CD8-positive, alpha-beta memory T cell (primary cell): Measurements from ENCODE around the gene TFAP2B. TPM values are rescaled to one million over a fixed set of nuclear protein-coding genes. Genes with fewer than 3 reads are reported as not detected.
A peak's percentile ranks its signal among the peaks of the same experiment; 100 is the strongest.

Experiments used
- CTCF ChIA-PET: fragments of 350-600 bp; sonication (Branson Sonifier 250); formaldehyde crosslinking; loops from one replicate; lab custom pipeline; 2021; ENCODE audit warnings: antibody characterized with exemption; lab: Charles Lee
- POLR2A ChIA-PET: fragments of 350-600 bp; sonication (Branson Sonifier 250); formaldehyde crosslinking; loops from one replicate; lab custom pipeline; 2021; ENCODE audit warnings: antibody characterized with exemption; lab: Charles Lee
- DNase-seq, 5 donors: peaks; one replicate each; pipeline versions ENCODE4 v3.0.0 to v3.0.0-alpha.2; 2020 to 2022; ENCODE audit warnings: mixed read lengths in 1 of 5
- H3K27ac ChIP-seq: one replicate; pipeline ENCODE4 v1.7.0; 2013; ENCODE audit warnings: low read depth, mild to moderate bottlenecking, low read length, moderate library complexity
- H3K27me3 ChIP-seq: 2 replicates; pipeline ENCODE4 v1.7.0; 2013; ENCODE audit warnings: low read length, mild to moderate bottlenecking; ENCODE audit not compliant: insufficient read depth, poor library complexity, severe bottlenecking
- H3K36me3 ChIP-seq: 2 replicates; pipeline ENCODE4 v1.7.0; 2013; ENCODE audit warnings: mild to moderate bottlenecking, low read length, moderate library complexity; ENCODE audit not compliant: insufficient read depth
- H3K4me1 ChIP-seq: 2 replicates; pipeline ENCODE4 v1.7.0; 2013; ENCODE audit warnings: mild to moderate bottlenecking, low read length, moderate library complexity; ENCODE audit not compliant: insufficient read depth
- H3K4me3 ChIP-seq: 2 replicates; pipeline ENCODE4 v1.7.0; 2013; ENCODE audit warnings: mild to moderate bottlenecking, low read length
- H3K9me3 ChIP-seq: 2 replicates; pipeline ENCODE4 v1.7.0; 2013; ENCODE audit warnings: mild to moderate bottlenecking, low read length
- H3K27ac Mint-ChIP-seq, 8 donors: one replicate each; pipeline ENCODE4 v1.8.0; 2020 to 2021; ENCODE audit warnings: mixed read lengths in 8 of 8, mild to moderate bottlenecking in 6 of 8, inconsistent platforms in 3 of 8, moderate library complexity in 3 of 8
- H3K27me3 Mint-ChIP-seq, 2 donors: one replicate each; pipeline ENCODE4 v1.8.0; 2020 to 2021; ENCODE audit warnings: mixed read lengths in 2 of 2, mild to moderate bottlenecking in 1 of 2, moderate library complexity in 1 of 2
- H3K36me3 Mint-ChIP-seq, 3 donors: one replicate each; pipeline ENCODE4 v1.8.0; 2020 to 2021; ENCODE audit warnings: mixed read lengths in 3 of 3, inconsistent platforms in 1 of 3, mild to moderate bottlenecking in 1 of 3
- H3K4me1 Mint-ChIP-seq, 3 donors: one replicate each; pipeline ENCODE4 v1.8.0; 2020 to 2021; ENCODE audit warnings: mixed read lengths in 3 of 3, inconsistent platforms in 1 of 3, mild to moderate bottlenecking in 1 of 3
- H3K4me3 Mint-ChIP-seq, 7 donors: one replicate each; pipeline ENCODE4 v1.8.0; 2020 to 2021; ENCODE audit warnings: mixed read lengths in 7 of 7, mild to moderate bottlenecking in 6 of 7, moderate library complexity in 4 of 7, inconsistent platforms in 2 of 7
- H3K9me3 Mint-ChIP-seq, 5 donors: one replicate each; pipeline ENCODE4 v1.8.0; 2020 to 2022; ENCODE audit warnings: mixed read lengths in 5 of 5, mild to moderate bottlenecking in 3 of 5, moderate library complexity in 2 of 5, inconsistent platforms in 1 of 5
- polyA plus RNA-seq: library from polyadenylated mRNA; unstranded; fragments of 300-500 nt; fragmentation: Illumina TruSeq; gene quantifications from one replicate; pipeline ENCODE4 v1.2.3, GENCODE V29; 2021
- total RNA-seq, 2 experiments: library from RNA; stranded (reverse); gene quantifications; one replicate each; pipeline ENCODE4 v1.2.3, GENCODE V29; 2021

TFAP2B gene
- total and polyA plus RNA-seq, 3 experiments from 2014 or later: not detected

GRCh38 chr6:50807035-50807434 is 11.6 kb upstream of the TFAP2B start:
- no peaks in the 10 kb centered on the region for H3K36me3 Mint-ChIP-seq
- Histone ChIP-seq H3K27ac (no peak overlapping the region), H3K9me3 (no peaks in the 10 kb centered on the region), H3K4me3 (no peak overlapping the region), H3K4me1 (no peaks in the 10 kb centered on the region), H3K36me3 (no peaks in the 10 kb centered on the region), H3K27me3 (no peaks in the 10 kb centered on the region)
- no peaks in the 10 kb centered on the region for H3K4me1 Mint-ChIP-seq
- peaks cover 0 to 11% (median 3%) of the 10 kb centered on the region in 5 donors for H3K9me3 Mint-ChIP-seq
- no peak overlapping the region for H3K4me3 Mint-ChIP-seq
- DNase-seq: no peak
- ChIA-PET POLR2A (no interaction called here), CTCF (no interaction called here)
- no peak overlapping the region for H3K27ac Mint-ChIP-seq
- peaks cover 0 to 2% of the 10 kb centered on the region in 2 donors for H3K27me3 Mint-ChIP-seq

GRCh38 chr6:50815436-50816114 is 3.1 kb upstream of the TFAP2B start:
- Histone ChIP-seq H3K4me1 (no peaks in the 10 kb centered on the region), H3K4me3 (peak overlapping the region; percentile 32), H3K27ac (peak overlapping the region; percentile 10), H3K36me3 (no peaks in the 10 kb centered on the region), H3K27me3 (no peaks in the 10 kb centered on the region), H3K9me3 (no peaks in the 10 kb centered on the region)
- DNase-seq: no peak
- Mint-ChIP-seq H3K4me1 (peaks cover 12 to 21% (median 15%) of the 10 kb centered on the region in 3 donors), H3K27me3 (peaks cover 35 to 52% of the 10 kb centered on the region in 2 donors), H3K27ac (peak overlapping the region in 1 of 8 donors; percentile 27), H3K4me3 (peak overlapping the region; percentile 73 to 89 (median 84)), H3K9me3 (peaks cover 0 to 9% (median 3%) of the 10 kb centered on the region in 5 donors), H3K36me3 (no peaks in the 10 kb centered on the region)
- CTCF ChIA-PET: no interaction called here
- POLR2A ChIA-PET: no interaction called here

GRCh38 chr6:50816115-50816675 is 2.5 kb upstream of the TFAP2B start:
- Mint-ChIP-seq H3K36me3 (no peaks in the 10 kb centered on the region), H3K4me1 (peaks cover 12 to 22% (median 17%) of the 10 kb centered on the region in 3 donors), H3K27ac (peak overlapping the region in 1 of 8 donors; percentile 27), H3K27me3 (peaks cover 37 to 58% of the 10 kb centered on the region in 2 donors), H3K4me3 (peak overlapping the region; percentile 73 to 89 (median 84)), H3K9me3 (peaks cover 0 to 8% (median 5%) of the 10 kb centered on the region in 5 donors)
- Histone ChIP-seq H3K36me3 (no peaks in the 10 kb centered on the region), H3K9me3 (no peaks in the 10 kb centered on the region), H3K4me1 (no peaks in the 10 kb centered on the region), H3K4me3 (peak overlapping the region; percentile 32), H3K27ac (peak overlapping the region; percentile 10), H3K27me3 (no peaks in the 10 kb centered on the region)
- POLR2A ChIA-PET: no interaction called here
- peak; percentile 6 to 52 (median 12) for DNase-seq
- CTCF ChIA-PET: no interaction called here

GRCh38 chr6:50816947-50817645 is 1.6 kb upstream of the TFAP2B start:
- H3K27me3 ChIP-seq: peaks cover 2% of the 10 kb centered on the region
- CTCF ChIA-PET: no interaction called here
- no peak overlapping the region for H3K27ac Mint-ChIP-seq
- peaks cover 0 to 2% (median 0%) of the 10 kb centered on the region in 3 donors for H3K36me3 Mint-ChIP-seq
- POLR2A ChIA-PET: no interaction called here
- no peaks in the 10 kb centered on the region for H3K36me3 ChIP-seq
- no peaks in the 10 kb centered on the region for H3K9me3 ChIP-seq
- peaks cover 12 to 27% (median 20%) of the 10 kb centered on the region in 3 donors for H3K4me1 Mint-ChIP-seq
- H3K27ac ChIP-seq: no peak overlapping the region
- H3K4me3 ChIP-seq: no peak overlapping the region
- no peaks in the 10 kb centered on the region for H3K4me1 ChIP-seq
- H3K27me3 Mint-ChIP-seq: peaks cover 43 to 67% of the 10 kb centered on the region in 2 donors
- peaks cover 0 to 13% (median 8%) of the 10 kb centered on the region in 5 donors for H3K9me3 Mint-ChIP-seq
- DNase-seq: no peak
- H3K4me3 Mint-ChIP-seq: no peak overlapping the region

GRCh38 chr6:50817646-50817950 is 1.1 kb upstream of the TFAP2B start:
- Histone ChIP-seq H3K4me3 (no peak overlapping the region), H3K27me3 (peaks cover 7% of the 10 kb centered on the region), H3K9me3 (no peaks in the 10 kb centered on the region), H3K27ac (no peak overlapping the region), H3K4me1 (no peaks in the 10 kb centered on the region), H3K36me3 (no peaks in the 10 kb centered on the region)
- DNase-seq: no peak
- ChIA-PET POLR2A (no interaction called here), CTCF (no interaction called here)
- peaks cover 12 to 27% (median 20%) of the 10 kb centered on the region in 3 donors for H3K4me1 Mint-ChIP-seq
- no peak overlapping the region for H3K4me3 Mint-ChIP-seq
- H3K27me3 Mint-ChIP-seq: peaks cover 48 to 72% of the 10 kb centered on the region in 2 donors
- H3K27ac Mint-ChIP-seq: no peak overlapping the region
- peaks cover 0 to 4% (median 0%) of the 10 kb centered on the region in 3 donors for H3K36me3 Mint-ChIP-seq
- peaks cover 0 to 13% (median 8%) of the 10 kb centered on the region in 5 donors for H3K9me3 Mint-ChIP-seq

GRCh38 chr6:50818020-50818419 is 651 bp upstream of the TFAP2B start:
- Mint-ChIP-seq H3K9me3 (peaks cover 0 to 13% (median 8%) of the 10 kb centered on the region in 5 donors), H3K4me1 (peaks cover 12 to 27% (median 20%) of the 10 kb centered on the region in 3 donors), H3K4me3 (no peak overlapping the region), H3K36me3 (peaks cover 0 to 4% (median 1%) of the 10 kb centered on the region in 3 donors), H3K27ac (no peak overlapping the region), H3K27me3 (peaks cover 52 to 76% of the 10 kb centered on the region in 2 donors)
- peaks cover 9% of the 10 kb centered on the region for H3K27me3 ChIP-seq
- H3K4me1 ChIP-seq: no peaks in the 10 kb centered on the region
- no peaks in the 10 kb centered on the region for H3K36me3 ChIP-seq
- CTCF ChIA-PET: no interaction called here
- DNase-seq: no peak
- POLR2A ChIA-PET: no interaction called here
- H3K4me3 ChIP-seq: no peak overlapping the region
- no peak overlapping the region for H3K27ac ChIP-seq
- H3K9me3 ChIP-seq: no peaks in the 10 kb centered on the region

GRCh38 chr6:50819466-50819903 is 814 bp downstream of the TFAP2B start:
- peaks cover 17% of the 10 kb centered on the region for H3K27me3 ChIP-seq
- Mint-ChIP-seq H3K9me3 (peaks cover 0 to 19% (median 8%) of the 10 kb centered on the region in 5 donors), H3K36me3 (peaks cover 0 to 4% (median 4%) of the 10 kb centered on the region in 3 donors), H3K4me3 (no peak overlapping the region), H3K27ac (no peak overlapping the region), H3K27me3 (peaks cover 59 to 86% of the 10 kb centered on the region in 2 donors), H3K4me1 (peaks cover 12 to 27% (median 20%) of the 10 kb centered on the region in 3 donors)
- no peaks in the 10 kb centered on the region for H3K36me3 ChIP-seq
- H3K27ac ChIP-seq: no peak overlapping the region
- H3K4me3 ChIP-seq: no peak overlapping the region
- CTCF ChIA-PET: no interaction called here
- POLR2A ChIA-PET: no interaction called here
- DNase-seq: no peak
- no peaks in the 10 kb centered on the region for H3K4me1 ChIP-seq
- no peaks in the 10 kb centered on the region for H3K9me3 ChIP-seq
